GM19240 (cell line): ENCODE results near the gene CREBZF.
A peak's percentile ranks its signal among the peaks of the same experiment; 100 is the strongest.
"Not testable (repeated sequence)": the region's sequence is repeated elsewhere in the genome, so short reads cannot be mapped to it uniquely, and the experiment has no call there.

Source experiments
- DNase-seq: peaks from one replicate; pipeline ENCODE4 v3.0.0; 2011; ENCODE audit warnings: low spot score; ENCODE audit not compliant: insufficient read length

CREBZF gene

GRCh38 chr11:85670949-85671663 lies 6.2 kb upstream of the CREBZF start:
- DNase-seq = not testable (repeated sequence)

DNA sequence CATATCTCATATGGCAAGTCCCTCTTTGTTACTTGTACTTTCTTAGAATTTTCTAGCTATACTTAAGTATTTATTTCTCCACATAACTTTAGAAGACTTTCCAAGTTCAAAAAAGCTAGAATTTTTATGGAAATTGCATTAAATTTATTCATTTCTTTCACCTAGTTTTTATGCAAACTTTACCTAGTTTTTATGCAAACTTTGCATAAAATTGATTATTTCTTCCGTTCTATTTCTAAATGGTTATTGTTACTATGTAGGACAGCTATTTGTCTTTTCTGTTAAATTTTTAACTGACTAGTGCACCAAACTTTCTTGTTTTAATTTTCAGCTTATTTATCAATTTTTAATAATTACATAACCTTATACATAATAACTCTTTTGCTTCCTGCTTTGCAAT lies 3.2 kb upstream of the CREBZF start:
- no peak for DNase-seq

GRCh38 chr11:85666687-85667086 lies 1.8 kb upstream of the CREBZF start:
- no peak for DNase-seq

- no peak for DNase-seq
Measured at GRCh38 chr11:85665733-85666132, 804 bp upstream of the CREBZF start.

DNA sequence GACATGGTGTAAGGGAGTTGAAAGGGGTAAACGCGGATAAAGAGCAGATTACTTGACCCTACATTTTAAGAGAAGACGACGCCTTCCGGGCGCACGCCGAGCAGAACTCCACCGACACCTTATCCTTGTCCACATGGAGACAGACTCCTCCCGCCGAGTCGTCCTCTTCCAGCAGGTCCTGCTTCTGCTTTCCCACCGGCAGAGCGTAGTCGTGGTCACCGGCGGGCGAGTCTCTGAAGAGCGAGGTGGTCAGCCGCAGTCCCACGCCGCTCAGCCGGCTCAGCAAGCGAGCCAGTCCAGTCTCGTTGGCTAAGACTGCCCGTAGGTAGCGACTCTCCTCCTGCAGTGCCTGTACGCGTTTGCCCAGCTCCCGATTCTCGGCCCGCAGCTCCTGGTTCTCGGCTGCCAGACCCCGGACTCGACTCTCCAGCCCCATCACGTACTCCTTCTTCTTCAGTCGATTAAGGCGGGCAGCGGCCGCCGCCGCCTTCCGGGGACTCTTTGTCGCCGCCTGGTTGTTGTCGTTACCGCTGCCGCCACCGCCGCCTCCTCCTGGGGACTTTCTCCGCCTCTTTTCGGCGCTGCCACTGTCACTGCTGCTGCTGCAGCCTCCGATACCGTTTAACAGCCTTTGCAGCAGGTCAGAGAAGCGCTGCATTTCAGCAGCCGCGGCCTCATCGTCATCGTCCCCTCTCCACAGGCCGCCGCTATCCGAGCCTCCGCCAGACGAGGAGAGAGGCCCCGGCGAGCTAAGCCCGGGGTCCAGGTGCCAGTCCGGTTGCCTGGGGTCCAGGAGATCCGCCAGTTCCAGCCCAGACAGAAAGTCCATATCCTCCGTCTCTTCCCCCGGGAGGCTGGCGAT lies 945 bp downstream of the CREBZF start:
- DNase-seq = peak; percentile 26

GRCh38 chr11:85663080-85663752 lies 1.7 kb downstream of the CREBZF start:
- no peak for DNase-seq

GRCh38 chr11:85661972-85662664 lies 2.8 kb downstream of the CREBZF start:
- no peak for DNase-seq

- DNase-seq = no peak
Measured at GRCh38 chr11:85658180-85658579, 6.7 kb downstream of the CREBZF start.

- DNase-seq = no peak
Measured at GRCh38 chr11:85656777-85657176, 8.2 kb downstream of the CREBZF start.

DNA sequence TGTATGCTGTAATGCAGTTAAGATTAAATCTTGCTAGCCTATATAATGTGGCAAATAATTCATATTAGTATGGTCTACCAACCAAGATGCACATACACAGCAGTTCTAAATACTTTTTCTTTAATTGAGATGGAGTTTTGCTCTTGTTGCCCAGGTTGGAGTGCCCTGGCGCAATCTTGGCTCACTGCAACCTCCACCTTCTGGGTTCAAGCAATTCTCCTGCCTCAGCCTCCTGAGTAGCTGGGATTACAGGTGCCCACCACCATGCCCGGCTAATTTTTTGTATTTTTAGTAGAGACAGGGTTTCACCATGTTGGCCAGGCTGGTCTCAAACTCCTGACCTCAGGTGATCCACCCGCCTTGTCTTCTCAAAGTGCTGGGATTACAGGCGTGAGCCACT lies 10.6 kb downstream of the CREBZF start:
- not testable (repeated sequence) for DNase-seq

- no peak for DNase-seq
Measured at GRCh38 chr11:85652786-85653447, 12.0 kb downstream of the CREBZF start.

GRCh38 chr11:85651118-85651517 lies 13.8 kb downstream of the CREBZF start:
- DNase-seq = no peak

- DNase-seq = peak; percentile 54
Measured at GRCh38 chr11:85647604-85648299, 17.2 kb downstream of the CREBZF start, which contains the start of gene TMEM126A. Gene TMEM126A, plus strand, starts transcription at chr11:85647967. Its CDS starts 2,289 bp downstream, at chr11:85650256.

DNA sequence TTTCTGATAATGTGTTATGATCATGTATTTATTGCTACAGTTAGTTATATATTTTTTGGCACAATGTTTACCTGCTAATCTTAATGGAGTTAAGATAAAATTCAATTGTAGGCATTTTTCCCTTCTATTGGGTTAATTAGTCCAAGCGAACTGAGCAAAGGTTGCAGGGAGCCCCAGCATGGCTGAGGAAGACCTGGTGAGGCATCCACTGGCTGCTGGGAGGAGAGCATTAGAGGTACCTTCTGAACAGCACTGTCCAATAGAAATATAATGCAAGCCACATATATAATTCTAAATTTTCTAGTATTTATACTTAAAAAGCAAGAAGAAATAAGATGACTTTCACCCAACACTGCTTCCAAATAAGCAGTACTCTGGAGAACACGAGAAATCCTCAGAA lies 17.9 kb downstream of the CREBZF start:
- DNase-seq = no peak

GRCh38 chr11:85643191-85643614 lies 21.7 kb downstream of the CREBZF start:
- no peak for DNase-seq

DNA sequence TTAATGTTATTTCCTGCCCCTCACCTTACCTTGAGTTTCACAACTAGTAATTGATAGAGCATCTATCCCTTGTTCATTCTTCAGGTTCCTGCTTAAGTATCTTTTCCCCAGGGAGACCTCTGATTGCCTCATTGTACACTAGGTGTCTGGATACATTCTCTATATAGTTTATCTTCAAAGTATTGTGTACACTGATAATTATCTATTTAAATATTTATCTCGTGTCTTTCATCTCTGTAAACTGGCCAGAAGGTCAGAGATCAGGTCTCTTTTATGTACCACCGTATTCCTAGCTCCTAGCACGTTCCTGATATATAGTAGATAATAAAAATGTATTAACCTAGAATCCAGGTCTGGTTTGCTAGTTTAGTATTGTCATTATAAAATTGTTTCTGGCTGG lies 30.2 kb downstream of the CREBZF start:
- DNase-seq = no peak

GRCh38 chr11:85628771-85629341 lies 36.1 kb downstream of the CREBZF start:
- DNase-seq = no peak

DNA sequence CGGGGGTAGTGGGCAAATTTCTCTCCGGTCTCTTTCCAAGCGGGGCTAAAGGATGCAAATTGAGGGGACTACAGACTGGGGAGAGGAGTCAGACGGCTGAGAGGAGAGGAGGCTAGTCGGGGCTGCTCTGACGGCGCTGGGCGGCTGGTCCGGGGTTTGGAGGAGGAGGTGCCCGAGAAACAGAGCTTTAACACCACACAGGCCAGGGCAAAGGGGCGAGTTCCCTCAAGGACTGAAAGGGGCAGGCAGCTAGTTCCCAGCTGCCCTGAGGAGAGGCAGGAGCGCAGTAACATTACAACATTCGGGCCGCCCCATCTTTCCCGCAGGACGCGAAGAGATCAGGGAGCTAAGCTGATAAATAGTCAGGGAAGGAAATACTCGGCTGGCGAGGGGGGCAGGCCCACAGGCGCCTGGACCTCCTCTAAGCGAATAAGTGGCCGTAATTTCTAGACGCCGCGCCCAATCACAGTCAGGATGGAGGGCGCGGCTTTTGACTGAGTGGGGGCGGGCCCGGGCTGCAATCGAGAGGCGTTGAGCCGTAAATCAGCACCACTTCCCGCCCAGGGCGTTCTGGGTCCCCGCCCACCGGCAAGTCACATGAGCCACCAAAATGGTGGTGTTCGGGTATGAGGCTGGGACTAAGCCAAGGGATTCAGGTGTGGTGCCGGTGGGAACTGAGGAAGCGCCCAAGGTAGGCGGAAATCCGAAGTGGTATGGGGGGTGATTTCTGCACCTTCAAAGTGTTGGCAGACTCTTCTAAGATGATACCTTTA lies 36.7 kb downstream of the CREBZF start, which contains the start of gene TMEM126B:
TSS of gene TMEM126B (plus strand) at position 596 of the 773 bp plus-strand sequence. CDS start at position 611, 15 bp downstream.
- peak; percentile 43 for DNase-seq
